Sigmoid colon (tissue), 7 donors: ENCODE measurements around the gene TNNT1. TPM values are rescaled to one million over a fixed set of nuclear protein-coding genes. Genes with fewer than 3 reads are reported as not detected.

Experiments used
- DNase-seq: peaks from one replicate; pipeline ENCODE4 v3.0.0-alpha.2; 2019
- H3K27ac ChIP-seq, 4 donors: fragments of 200-600 bp; sonication (generic); one replicate each; pipeline ENCODE4 v1.5.1; 2016 to 2019; ENCODE audit warnings: mild to moderate bottlenecking in 1 of 4
- H3K27me3 ChIP-seq, 3 donors: fragments of 200-600 bp; sonication (generic); one replicate each; pipeline ENCODE4 v1.5.1; 2019; ENCODE audit warnings: mild to moderate bottlenecking in 1 of 3
- H3K36me3 ChIP-seq, 4 donors: fragments of 200-600 bp; sonication (generic); one replicate each; pipeline ENCODE4 v1.5.1; 2016 to 2019
- H3K4me1 ChIP-seq, 4 donors: fragments of 200-600 bp; sonication (generic); one replicate each; pipeline ENCODE4 v1.5.1; 2017 to 2019
- H3K4me3 ChIP-seq, 4 donors: fragments of 200-600 bp; sonication (generic); one replicate each; pipeline ENCODE4 v1.5.1; 2017 to 2019; ENCODE audit warnings: mild to moderate bottlenecking in 2 of 4, moderate library complexity in 1 of 4
- H3K9me3 ChIP-seq, 4 donors: fragments of 200-600 bp in 3 of 4; sonication (generic) in 3 of 4; one replicate each; pipeline versions ENCODE4 v1.5.1 to v1.6.1; 2013 to 2019
- CTCF ChIP-seq, 4 experiments: fragments of 450-650 bp in 3 of 4; fragments of 200-600 bp in 1 of 4; IDR thresholded peaks; one replicate each; pipeline ENCODE4 v1.5.1; 2016 to 2019; ENCODE audit warnings: antibody characterized with exemption in 4 of 4, mild to moderate bottlenecking in 3 of 4, moderate library complexity in 2 of 4
- EP300 ChIP-seq, 4 donors: sonication (generic); formaldehyde crosslinking; IDR thresholded peaks; one replicate each; pipeline ENCODE4 v1.6.1; 2017; ENCODE audit warnings: antibody characterized with exemption in 4 of 4
- POLR2A ChIP-seq, 2 donors: fragments of 450-650 bp; IDR thresholded peaks; one replicate each; pipeline ENCODE4 v1.6.1; 2016; ENCODE audit warnings: antibody characterized with exemption in 2 of 2, mild to moderate bottlenecking in 2 of 2, moderate library complexity in 2 of 2
- POLR2AphosphoS5 ChIP-seq, 4 donors: sonication (generic); formaldehyde crosslinking; IDR thresholded peaks; one replicate each; pipeline ENCODE4 v1.6.1; 2017; ENCODE audit warnings: antibody characterized with exemption in 4 of 4
- WGBS, 2 donors: extraction: QIAGEN DNeasy Blood & Tissue Kit; methylation state at CpG; one replicate each; pipeline ENCODE4 v1.1.7; 2013; 5-methylcytosine and 5-hydroxymethylcytosine counted together
- intact Hi-C: fragments of 100-400 bp; cut with DNase I; formaldehyde crosslinking; loops from one replicate; pipeline ENCODE4 v1.15.1; 2023
- polyA plus RNA-seq, 3 donors: library from polyadenylated mRNA; stranded (reverse); fragments of 200-250 nt; gene quantifications; one replicate each; pipeline ENCODE4 v1.2.3, GENCODE V29; 2013
- total RNA-seq, 4 donors: library from RNA; depleted of rRNA; stranded (reverse); fragments of >200 nt; gene quantifications; one replicate each; pipeline ENCODE4 v1.1.0, GENCODE V29; 2016
- donor health status: healthy with polysubstance abuse.
- donor health status: Bipolar disorder and iron deficiency.
- donor health status: healthy.

TNNT1 gene
- total and polyA plus RNA-seq, 7 donors = 1.4 to 17.4 (median 2.2) TPM; not detected in 3

DNA sequence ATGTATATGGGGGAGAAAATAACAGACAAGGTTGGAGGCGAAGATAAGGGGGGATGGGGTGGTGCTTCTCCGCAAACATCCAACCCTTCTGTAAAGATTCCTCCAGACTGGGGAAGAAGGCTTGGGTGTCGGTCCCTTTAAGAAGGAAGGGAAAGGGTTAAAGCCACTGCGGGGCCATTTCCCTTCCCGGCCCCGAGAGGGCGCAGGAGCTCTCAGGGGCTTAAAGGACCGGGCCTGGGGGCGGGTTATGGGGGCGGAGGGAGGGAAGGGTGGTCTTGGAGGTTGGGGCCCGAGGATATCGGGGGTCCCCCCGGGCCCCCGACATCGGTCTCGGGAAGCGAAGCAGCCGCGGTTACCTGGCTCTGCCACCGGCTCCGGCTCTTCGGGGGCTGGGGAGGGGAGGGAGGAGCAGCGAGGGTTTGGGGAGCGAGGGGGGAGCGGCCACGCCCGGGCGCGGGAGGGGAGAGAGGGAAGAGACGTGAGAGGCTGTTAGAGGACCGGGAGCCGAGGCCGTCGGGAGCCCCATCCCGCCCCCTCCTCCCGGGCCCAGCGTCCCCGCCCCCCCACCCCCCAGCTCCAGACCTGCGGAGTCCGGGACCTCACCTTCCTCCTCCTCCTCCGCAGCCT lies 2.8 kb downstream of the TNNT1 start:
- TF ChIP-seq POLR2A (IDR thresholded peaks at IDR 0.05) (no peak), CTCF (IDR thresholded peaks at IDR 0.05) (no peak), EP300 (IDR thresholded peaks at IDR 0.05) (no peak), POLR2AphosphoS5 (IDR thresholded peaks at IDR 0.05) (no peak)
- no peak for DNase-seq
- Histone ChIP-seq H3K27me3 (peaks cover 32 to 99% (median 91%) of the 10 kb centered on the region in 3 donors), H3K36me3 (no peaks in the 10 kb centered on the region), H3K4me3 (no peak overlapping the region), H3K27ac (no peak overlapping the region), H3K9me3 (no peaks in the 10 kb centered on the region), H3K4me1 (peaks cover 0 to 16% (median 5%) of the 10 kb centered on the region in 4 donors)
- 3% methylated on average over 41 of the region's 41 CpGs for WGBS, 2 donors
- intact Hi-C loops = loop anchor here (10.0 kb wide), 1 partner anchor 269 kb away; no protein-coding TSS in a partner anchor

DNA sequence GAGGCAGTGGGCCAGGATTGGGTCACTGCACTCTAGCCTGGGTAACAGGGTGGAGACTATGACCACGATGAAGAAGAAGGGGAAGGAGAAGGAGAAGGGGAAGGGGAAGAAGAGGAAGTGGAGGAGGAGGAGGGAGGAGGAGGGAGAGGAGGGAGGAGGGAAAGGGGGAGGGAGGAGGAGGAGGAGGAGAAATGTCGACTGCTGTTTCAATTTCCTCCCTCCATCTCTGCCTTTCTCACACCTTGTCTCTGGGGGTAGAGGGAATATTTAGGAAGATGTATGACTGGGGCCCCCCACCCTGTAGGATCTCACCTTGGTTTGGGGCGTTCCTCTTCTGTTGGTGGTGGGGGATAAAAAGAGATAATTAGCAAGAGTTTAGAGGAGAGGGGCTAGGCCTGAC lies 3.8 kb downstream of the TNNT1 start:
- WGBS, 2 donors = 13 to 14% methylated on average over 3 of the region's 3 CpGs
- Histone ChIP-seq H3K27me3 (peaks cover 32 to 94% (median 94%) of the 10 kb centered on the region in 3 donors), H3K9me3 (no peaks in the 10 kb centered on the region), H3K27ac (no peak overlapping the region), H3K4me3 (no peak overlapping the region), H3K36me3 (no peaks in the 10 kb centered on the region), H3K4me1 (peaks cover 0 to 22% (median 5%) of the 10 kb centered on the region in 4 donors)
- DNase-seq = no peak
- TF ChIP-seq POLR2AphosphoS5 (IDR thresholded peaks at IDR 0.05) (no peak), EP300 (IDR thresholded peaks at IDR 0.05) (no peak), POLR2A (IDR thresholded peaks at IDR 0.05) (no peak), CTCF (IDR thresholded peaks at IDR 0.05) (no peak)
- intact Hi-C loops = loop anchor here (10.0 kb wide), 1 partner anchor 270 kb away; no protein-coding TSS in a partner anchor

GRCh38 chr19:55141696-55142095 lies 7.3 kb downstream of the TNNT1 start:
- intact Hi-C loops = loop anchor here (5.0 to 10.0 kb wide), 2 partner anchors 273 to 361 kb away; no protein-coding TSS in a partner anchor
- WGBS, 2 donors = 32 to 34% methylated on average over 21 of the region's 21 CpGs
- H3K27me3 ChIP-seq = peaks cover 28 to 92% (median 77%) of the 10 kb centered on the region in 3 donors

GRCh38 chr19:55137915-55138314 lies 11.1 kb downstream of the TNNT1 start:
- H3K4me3 ChIP-seq = no peak overlapping the region
- H3K27me3 ChIP-seq = peaks cover 18 to 88% (median 60%) of the 10 kb centered on the region in 3 donors
- no peak for DNase-seq
- 45 to 58% methylated on average over 9 of the region's 9 CpGs for WGBS, 2 donors
- TF ChIP-seq EP300 (IDR thresholded peaks at IDR 0.05) = no peak
- no peak for TF ChIP-seq POLR2A (IDR thresholded peaks at IDR 0.05)
- no peak for TF ChIP-seq POLR2AphosphoS5 (IDR thresholded peaks at IDR 0.05)
- no peak for TF ChIP-seq CTCF (IDR thresholded peaks at IDR 0.05)
- H3K36me3 ChIP-seq = no peaks in the 10 kb centered on the region
- no peaks in the 10 kb centered on the region for H3K9me3 ChIP-seq
- no peak overlapping the region for H3K27ac ChIP-seq
- intact Hi-C loops = no loop called here
- H3K4me1 ChIP-seq = peaks cover 0 to 12% (median 0%) of the 10 kb centered on the region in 4 donors

More at GRCh38 chr19:55141696-55142095, 7.3 kb downstream of the TNNT1 start:
- H3K9me3 ChIP-seq = no peaks in the 10 kb centered on the region
- H3K27ac ChIP-seq = no peak overlapping the region
- H3K36me3 ChIP-seq = no peaks in the 10 kb centered on the region
- DNase-seq = no peak
- TF ChIP-seq EP300 (IDR thresholded peaks at IDR 0.05) (no peak), CTCF (IDR thresholded peaks at IDR 0.05) (no peak), POLR2A (IDR thresholded peaks at IDR 0.05) (no peak), POLR2AphosphoS5 (IDR thresholded peaks at IDR 0.05) (no peak)
- H3K4me3 ChIP-seq = no peak overlapping the region
- H3K4me1 ChIP-seq = peaks cover 0 to 22% (median 5%) of the 10 kb centered on the region in 4 donors
